ENCODE results near the gene CEP41.

The CEP41 gene

GRCh38 chr7:130384841-130385599, 55.8 kb downstream of the CEP41 start:
- Histone ChIP-seq H3K4me3 (no peak overlapping the region), H3K9me3 (replicated peaks in 1 of 11) (peaks cover 0 to 13% (median 0%) of the 10 kb centered on the region in 11 experiments; a peak in 6 of 22 replicates), H3K9ac (no peak overlapping the region), H3K27me3 (no peaks in the 10 kb centered on the region), H4K20me1 (no peaks in the 10 kb centered on the region), H3K4me1 (peaks cover 0 to 18% (median 6%) of the 10 kb centered on the region in 10 experiments; a peak in 9 of 20 replicates), H3K27ac (no peak overlapping the region), H3K4me2 (peak overlapping the region in 1 of 11 experiments; percentile 24; a peak in 1 of 22 replicates), H3K36me3 (no peaks in the 10 kb centered on the region)
- TF ChIP-seq Cebpa-rat (IDR thresholded peaks at IDR 0.05): no peak

- peak overlapping the region in 2 of 11 experiments; percentile 8 to 24; a peak in 3 of 22 replicates for H3K4me2 ChIP-seq
- no peak overlapping the region for H3K27ac ChIP-seq
- no peak overlapping the region for H3K9ac ChIP-seq
- no peak for TF ChIP-seq Cebpa-rat (IDR thresholded peaks at IDR 0.05)
- no peak overlapping the region for H3K4me3 ChIP-seq
- peaks cover 0 to 13% (median 0%) of the 10 kb centered on the region in 11 experiments; a peak in 6 of 22 replicates for H3K9me3 ChIP-seq (replicated peaks in 1 of 11)
- H3K27me3 ChIP-seq: no peaks in the 10 kb centered on the region
- H3K4me1 ChIP-seq: peaks cover 0 to 18% (median 6%) of the 10 kb centered on the region in 10 experiments; a peak in 9 of 20 replicates
- no peaks in the 10 kb centered on the region for H3K36me3 ChIP-seq
- H4K20me1 ChIP-seq: no peaks in the 10 kb centered on the region
Measured at GRCh38 chr7:130384371-130384801, 56.4 kb downstream of the CEP41 start.

- Histone ChIP-seq H3K36me3 (no peaks in the 10 kb centered on the region), H3K9me3 (replicated peaks in 1 of 11) (peaks cover 0 to 6% (median 0%) of the 10 kb centered on the region in 11 experiments; a peak in 4 of 22 replicates), H3K9ac (no peak overlapping the region), H3K4me3 (no peak overlapping the region), H3K4me2 (no peak overlapping the region), H3K27me3 (no peaks in the 10 kb centered on the region), H3K4me1 (peaks cover 0 to 18% (median 6%) of the 10 kb centered on the region in 10 experiments; a peak in 9 of 20 replicates), H4K20me1 (no peaks in the 10 kb centered on the region), H3K27ac (no peak overlapping the region)
- no peak for TF ChIP-seq Cebpa-rat (IDR thresholded peaks at IDR 0.05)
Measured at GRCh38 chr7:130383187-130383980, 57.4 kb downstream of the CEP41 start.

- TF ChIP-seq Cebpa-rat (IDR thresholded peaks at IDR 0.05): no peak
- H3K27ac ChIP-seq: no peak overlapping the region
- peaks cover 0 to 14% (median 9%) of the 10 kb centered on the region in 11 experiments; a peak in 20 of 22 replicates for H3K9me3 ChIP-seq (replicated peaks in 1 of 11)
- H3K36me3 ChIP-seq: no peaks in the 10 kb centered on the region
- H3K9ac ChIP-seq: no peak overlapping the region
- no peak overlapping the region for H3K4me2 ChIP-seq
- peaks cover 0 to 7% (median 0%) of the 10 kb centered on the region in 10 experiments; a peak in 5 of 20 replicates for H3K4me1 ChIP-seq
- no peak overlapping the region for H3K4me3 ChIP-seq
- no peaks in the 10 kb centered on the region for H3K27me3 ChIP-seq
- H4K20me1 ChIP-seq: no peaks in the 10 kb centered on the region
Measured at GRCh38 chr7:130381468-130382312, 59.1 kb downstream of the CEP41 start.

GRCh38 chr7:130380861-130381455, 59.9 kb downstream of the CEP41 start:
- H3K4me1 ChIP-seq: peaks cover 0 to 7% (median 0%) of the 10 kb centered on the region in 10 experiments; a peak in 4 of 20 replicates
- no peak overlapping the region for H3K4me2 ChIP-seq
- no peak for TF ChIP-seq Cebpa-rat (IDR thresholded peaks at IDR 0.05)

GRCh38 chr7:130379921-130380860, 60.6 kb downstream of the CEP41 start, which contains the start of gene CPA1:
Gene CPA1, plus strand, starts transcription at chr7:130380494. Its CDS starts 27 bp downstream, at chr7:130380521.
- H3K4me2 ChIP-seq: no peak within 1 kb of the TSS
- peaks cover 0 to 7% (median 0%) of the 10 kb centered on the region in 10 experiments; a peak in 4 of 20 replicates for H3K4me1 ChIP-seq
- H3K27ac ChIP-seq: no peak within 1 kb of the TSS
- H3K27me3 ChIP-seq: no peaks in the 10 kb centered on the region
- no peaks in the 10 kb centered on the region for H4K20me1 ChIP-seq
- H3K9ac ChIP-seq: no peak within 1 kb of the TSS
- TF ChIP-seq Cebpa-rat (IDR thresholded peaks at IDR 0.05): no peak
- H3K4me3 ChIP-seq: no peak within 1 kb of the TSS
- peaks cover 14 to 27% (median 23%) of the 10 kb centered on the region in 11 experiments for H3K9me3 ChIP-seq (replicated peaks in 1 of 11)
- H3K36me3 ChIP-seq: no peaks in the 10 kb centered on the region

More at GRCh38 chr7:130380861-130381455, 59.9 kb downstream of the CEP41 start:
- Histone ChIP-seq H4K20me1 (no peaks in the 10 kb centered on the region), H3K27me3 (no peaks in the 10 kb centered on the region), H3K4me3 (no peak overlapping the region), H3K27ac (no peak overlapping the region), H3K36me3 (no peaks in the 10 kb centered on the region), H3K9ac (no peak overlapping the region), H3K9me3 (replicated peaks in 1 of 11) (peaks cover 7 to 22% (median 17%) of the 10 kb centered on the region in 11 experiments)

- Histone ChIP-seq H3K4me2 (no peak overlapping the region), H3K9ac (no peak overlapping the region)
Measured at GRCh38 chr7:130379532-130379920, 61.3 kb downstream of the CEP41 start.

More at GRCh38 chr7:130379532-130379920, 61.3 kb downstream of the CEP41 start:
- Histone ChIP-seq H3K36me3 (no peaks in the 10 kb centered on the region), H3K4me3 (no peak overlapping the region), H3K27ac (no peak overlapping the region), H3K9me3 (replicated peaks in 1 of 11) (peaks cover 14 to 28% (median 23%) of the 10 kb centered on the region in 11 experiments), H3K4me1 (peaks cover 0 to 5% (median 0%) of the 10 kb centered on the region in 10 experiments; a peak in 4 of 20 replicates), H3K27me3 (no peaks in the 10 kb centered on the region), H4K20me1 (no peaks in the 10 kb centered on the region)
- TF ChIP-seq Cebpa-rat (IDR thresholded peaks at IDR 0.05): no peak

Data from BLaER1 treated with 17β-estradiol and CSF1 and Interleukin-3, amounts not matched to agents 10 nM and 100 nM (cell line).